Endothelial cell of umbilical vein (primary cell): ENCODE measurements around the gene LRG1. TPM values are rescaled to one million over a fixed set of nuclear protein-coding genes. Genes with fewer than 3 reads are reported as not detected.
A peak's percentile ranks its signal among the peaks of the same experiment; 100 is the strongest.

Source experiments
- BruUV-seq: library from RNA; stranded (reverse); fragments of 400-500 nt; replicated peaks from 2 replicates; lab custom pipeline; 2021; lab: Mats Ljungman, UMichigan
- CTCF ChIA-PET: fragments of 300-600, 350-600 bp; sonication (Branson Sonifier 250); formaldehyde crosslinking; loops from one replicate; lab custom pipeline; 2021; ENCODE audit warnings: antibody characterized with exemption, inconsistent platforms; lab: Charles Lee
- POLR2A ChIA-PET: fragments of 300-600, 350-600 bp; sonication (Branson Sonifier 250); formaldehyde crosslinking; loops from one replicate; lab custom pipeline; 2021; ENCODE audit warnings: antibody characterized with exemption, inconsistent platforms; lab: Charles Lee
- DNase-seq: peaks from one replicate; pipeline ENCODE4 v3.0.0-alpha.2; 2011; ENCODE audit warnings: low read depth, low spot score
- FAIRE-seq: peaks from 2 replicates; lab custom pipeline; 2011; peaks lifted over from hg19 to GRCh38; lab: Jason Lieb, UNC
- H2AFZ ChIP-seq: 2 replicates; pipeline ENCODE4 v1.6.0; 2012; ENCODE audit warnings: low read depth, low read length, control low read depth, inconsistent platforms
- H3K27ac ChIP-seq: 2 replicates; pipeline ENCODE4 v1.5.1; 2011; ENCODE audit warnings: low read depth, mild to moderate bottlenecking, control low read depth, low read length, moderate library complexity; ENCODE audit not compliant: insufficient read depth
- H3K27me3 ChIP-seq, 2 experiments: 2 replicates each; pipeline versions ENCODE4 v1.6.0 to v1.6.1; 2011; ENCODE audit warnings: low read length in 2 of 2, mixed read lengths in 1 of 2; ENCODE audit not compliant: control insufficient read depth in 2 of 2, insufficient read depth in 2 of 2
- H3K36me3 ChIP-seq, 2 experiments: 2 replicates in 1 of 2; 3 replicates in 1 of 2; pipeline ENCODE4 v1.5.1; 2011; ENCODE audit warnings: low read length in 2 of 2, mild to moderate bottlenecking in 1 of 2, moderate library complexity in 1 of 2; ENCODE audit not compliant: control insufficient read depth in 2 of 2, insufficient read depth in 2 of 2; ENCODE audit errors: extremely low read depth in 1 of 2
- H3K4me1 ChIP-seq: 3 replicates; pipeline ENCODE4 v1.5.1; 2011; ENCODE audit warnings: mild to moderate bottlenecking, low read length; ENCODE audit not compliant: control insufficient read depth, insufficient read depth; ENCODE audit errors: extremely low read depth
- H3K4me2 ChIP-seq: 2 replicates; pipeline ENCODE4 v1.6.1; 2011; ENCODE audit warnings: low read length, control low read depth, mixed read lengths; ENCODE audit not compliant: insufficient read depth
- H3K4me3 ChIP-seq, 3 experiments: fragments of 200-600 bp in 1 of 3; sonication (generic), shearing (Covaris generic) in 1 of 3; replicated peaks in 1 of 3; 2 replicates each; pipeline ENCODE4 v1.5.1; 2011 to 2016; ENCODE audit warnings: control low read depth in 3 of 3, low read length in 3 of 3, mild to moderate bottlenecking in 2 of 3, inconsistent platforms in 1 of 3, low read depth in 1 of 3, moderate library complexity in 1 of 3; ENCODE audit not compliant: insufficient read depth in 1 of 3
- H3K79me2 ChIP-seq: 2 replicates; pipeline ENCODE4 v1.6.0; 2012; ENCODE audit warnings: low read length, inconsistent platforms; ENCODE audit not compliant: control insufficient read depth, insufficient read depth
- H3K9ac ChIP-seq: replicated peaks from 2 replicates; pipeline ENCODE3; 2011; ENCODE audit warnings: low read length, control low read depth; ENCODE audit not compliant: insufficient read depth; ENCODE audit errors: extremely low read depth
- H3K9me1 ChIP-seq: replicated peaks from 3 replicates; pipeline ENCODE4 v1.6.0; 2011; ENCODE audit warnings: mild to moderate bottlenecking, low read length; ENCODE audit not compliant: control insufficient read depth, insufficient read depth; ENCODE audit errors: extremely low read depth
- H3K9me3 ChIP-seq: replicated peaks from 2 replicates; pipeline ENCODE4 v1.5.1; 2012; ENCODE audit warnings: low read length, inconsistent platforms; ENCODE audit not compliant: control insufficient read depth, insufficient read depth
- H4K20me1 ChIP-seq: replicated peaks from 2 replicates; pipeline ENCODE3; 2011; ENCODE audit warnings: mild to moderate bottlenecking, low read length; ENCODE audit not compliant: control insufficient read depth, insufficient read depth; ENCODE audit errors: extremely low read depth
- CTCF ChIP-seq, 2 donors: IDR thresholded peaks; 1 replicate in 1 of 2; 2 replicates in 1 of 2; pipeline ENCODE4 v1.5.1; 2011; ENCODE audit warnings: low read length in 2 of 2, mild to moderate bottlenecking in 2 of 2, moderate library complexity in 2 of 2, control low read depth in 1 of 2, inconsistent platforms in 1 of 2, low read depth in 1 of 2; ENCODE audit not compliant: insufficient read depth in 1 of 2; ENCODE audit errors: extremely low read depth in 1 of 2
- EZH2 ChIP-seq: IDR thresholded peaks from 2 replicates; pipeline ENCODE4 v1.6.1; 2012; ENCODE audit warnings: borderline replicate concordance, low read depth, mild to moderate bottlenecking, moderate library complexity, low read length, inconsistent platforms; ENCODE audit not compliant: severe bottlenecking
- FOS ChIP-seq: IDR thresholded peaks from 2 replicates; pipeline ENCODE4 v1.6.1; 2011; ENCODE audit warnings: mild to moderate bottlenecking, low read length, moderate library complexity, borderline replicate concordance; ENCODE audit not compliant: insufficient read depth
- GATA2 ChIP-seq: IDR thresholded peaks from 2 replicates; pipeline ENCODE4 v1.7.0; 2011; ENCODE audit warnings: low read depth, mild to moderate bottlenecking, moderate library complexity, mixed read lengths, low read length; ENCODE audit not compliant: insufficient read length, insufficient read depth
- JUN ChIP-seq: IDR thresholded peaks from 2 replicates; pipeline ENCODE4 v1.6.1; 2011; ENCODE audit warnings: borderline replicate concordance, low read depth; ENCODE audit not compliant: insufficient read length, insufficient read depth
- MAX ChIP-seq: IDR thresholded peaks from 2 replicates; pipeline ENCODE4 v1.6.1; 2011; ENCODE audit not compliant: insufficient read depth, insufficient read length
- MYC ChIP-seq: IDR thresholded peaks from one replicate; pipeline ENCODE4 v1.6.1; 2011; ENCODE audit warnings: mild to moderate bottlenecking, low read depth, low read length
- POLR2A ChIP-seq: IDR thresholded peaks from 2 replicates; pipeline ENCODE4 v1.6.1; 2012; ENCODE audit warnings: low read depth, mild to moderate bottlenecking, control low read depth, low read length
- POLR2AphosphoS5 ChIP-seq: IDR thresholded peaks from 2 replicates; pipeline ENCODE4 v1.6.1; 2012; ENCODE audit warnings: low read depth, mild to moderate bottlenecking, control low read depth, low read length, moderate library complexity; ENCODE audit not compliant: insufficient read depth
- dilution Hi-C: fragments of 300-500 bp; cut with MboI; formaldehyde crosslinking; loops from one replicate; pipeline ENCODE4 v1.15.0; 2019; ENCODE audit warnings: low sequenced_read_pairs; ENCODE audit not compliant: extremely low pct_ligation_motif_present
- intact Hi-C: fragments of 100-400 bp; cut with micrococcal nuclease; formaldehyde crosslinking; loops from one replicate; pipeline ENCODE4 v1.10.0; 2022
- polyA plus RNA-seq, 4 experiments: library from polyadenylated mRNA; depleted of rRNA in 3 of 4; stranded (reverse) in 3 of 4; unstranded in 1 of 4; fragments of >200 nt; gene quantifications; 2 replicates each; pipeline versions ENCODE4 v1.2.1 to v1.2.3, GENCODE V29; 2011 to 2012; ENCODE audit warnings: missing spikeins in 1 of 4
- total RNA-seq: library from RNA; stranded (reverse); gene quantifications from 2 replicates; pipeline ENCODE4 v1.2.3, GENCODE V29; 2021

Gene LRG1
- total and polyA plus RNA-seq, 2 donors (not counting 3 experiments of a cell fraction or from before 2014, with no cell fraction given) = 0.21 to 0.31 TPM

GRCh38 chr19:4556597-4557127, 16.8 kb upstream of the LRG1 start:
- peaks cover 26% of the 10 kb centered on the region for H3K4me1 ChIP-seq
- intact Hi-C loops (loop anchor here (5.0 kb wide), 1 partner anchor 166 kb away; the partner anchor contains the start of gene DPP9), dilution Hi-C loops (no loop called here)
- peaks cover 11 to 40% of the 10 kb centered on the region in 2 experiments for H3K36me3 ChIP-seq
- no peak overlapping the region for H3K4me2 ChIP-seq
- no peaks in the 10 kb centered on the region for H4K20me1 ChIP-seq
- ChIA-PET POLR2A (interaction anchor here (0.5 kb wide), 1 partner anchor 8 kb away, joined by 9 read pairs; no protein-coding TSS in a partner anchor), CTCF (interaction anchor here (0.7 to 1.8 kb wide), 8 partner anchors 10 to 80 kb away, joined by 3 to 9 read pairs (median 3); no protein-coding TSS in a partner anchor)
- no peak for TF ChIP-seq GATA2
- TF ChIP-seq JUN = no peak
- TF ChIP-seq FOS = no peak
- no peak for TF ChIP-seq EZH2
- TF ChIP-seq MAX = no peak
- no peak for TF ChIP-seq POLR2AphosphoS5
- no peak for TF ChIP-seq CTCF (IDR thresholded peaks at IDR 0.05; ENCODE audit: extremely low read depth in 1 of 2, insufficient read depth in 1 of 2, low read depth in 1 of 2, low read length in 2 of 2)
- TF ChIP-seq POLR2A = no peak
- no peak for TF ChIP-seq MYC
- no peaks in the 10 kb centered on the region for H3K9me3 ChIP-seq
- H3K79me2 ChIP-seq = peaks cover 6% of the 10 kb centered on the region
- no peaks in the 10 kb centered on the region for H3K9me1 ChIP-seq
- H3K27me3 ChIP-seq = no peaks in the 10 kb centered on the region
- H3K9ac ChIP-seq = no peak overlapping the region
- no peak overlapping the region for H3K4me3 ChIP-seq
- H2AFZ ChIP-seq = no peak overlapping the region
- BruUV-seq = no TSS peak
- DNase-seq (peak; percentile 43), FAIRE-seq (peak; percentile 93)
- no peak overlapping the region for H3K27ac ChIP-seq
